ENCODE data around the gene ITPKB.
"Not testable (repeated sequence)": the region's sequence is repeated elsewhere in the genome, so short reads cannot be mapped to it uniquely, and the experiment has no call there.

ITPKB gene

DNA sequence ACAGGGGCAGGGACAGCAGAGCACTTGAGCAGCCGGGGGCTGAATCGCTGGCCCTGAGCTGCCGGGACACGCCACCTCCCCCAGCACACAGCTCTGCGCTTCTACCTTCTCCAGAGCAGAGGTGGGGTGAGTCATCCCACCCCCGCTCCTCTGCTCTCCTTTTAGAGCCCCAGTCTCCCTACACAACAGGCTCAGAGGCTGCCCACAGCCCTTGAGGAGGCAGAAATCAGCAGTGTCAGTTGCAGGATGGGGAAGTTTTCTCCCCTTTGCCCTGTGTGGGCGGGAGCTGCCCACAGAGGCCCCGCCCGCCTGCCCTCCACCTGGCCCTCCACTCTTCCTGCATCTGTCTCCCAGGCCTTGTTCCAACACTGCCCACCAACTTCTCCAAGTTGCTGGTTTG is 95.9 kb downstream of the ITPKB start:
- peak; percentile 89 for DNase-seq (ENCODE audit: low spot score)
- in situ Hi-C loops (cut with MboI; ENCODE audit: low sequenced_read_pairs, unreplicated experiment) = loop anchor here (25.0 kb wide), 1 partner anchor 794 kb away; no protein-coding TSS in a partner anchor

DNA sequence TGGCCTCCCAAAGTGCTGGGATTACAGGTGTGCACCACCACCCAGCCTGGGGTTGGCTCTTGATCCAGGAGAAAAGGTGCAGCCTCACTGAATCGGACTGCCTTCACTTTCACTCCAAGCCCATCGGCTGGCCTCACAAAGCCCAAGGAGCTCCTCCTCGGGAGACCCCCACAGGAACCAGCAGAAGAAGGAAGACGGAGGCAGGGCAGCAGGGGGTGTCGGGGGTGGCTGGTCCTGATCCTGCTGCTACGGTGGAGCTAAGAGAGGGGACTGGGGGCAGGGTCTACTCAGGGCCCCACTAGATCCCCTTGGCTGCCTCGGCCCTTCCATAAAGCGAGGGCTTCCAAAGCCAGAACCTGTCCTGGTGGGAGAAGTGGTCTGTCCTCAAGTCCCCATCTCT is 96.7 kb downstream of the ITPKB start:
- no peak for DNase-seq (ENCODE audit: low spot score)
- TF ChIP-seq, protein P1, sequence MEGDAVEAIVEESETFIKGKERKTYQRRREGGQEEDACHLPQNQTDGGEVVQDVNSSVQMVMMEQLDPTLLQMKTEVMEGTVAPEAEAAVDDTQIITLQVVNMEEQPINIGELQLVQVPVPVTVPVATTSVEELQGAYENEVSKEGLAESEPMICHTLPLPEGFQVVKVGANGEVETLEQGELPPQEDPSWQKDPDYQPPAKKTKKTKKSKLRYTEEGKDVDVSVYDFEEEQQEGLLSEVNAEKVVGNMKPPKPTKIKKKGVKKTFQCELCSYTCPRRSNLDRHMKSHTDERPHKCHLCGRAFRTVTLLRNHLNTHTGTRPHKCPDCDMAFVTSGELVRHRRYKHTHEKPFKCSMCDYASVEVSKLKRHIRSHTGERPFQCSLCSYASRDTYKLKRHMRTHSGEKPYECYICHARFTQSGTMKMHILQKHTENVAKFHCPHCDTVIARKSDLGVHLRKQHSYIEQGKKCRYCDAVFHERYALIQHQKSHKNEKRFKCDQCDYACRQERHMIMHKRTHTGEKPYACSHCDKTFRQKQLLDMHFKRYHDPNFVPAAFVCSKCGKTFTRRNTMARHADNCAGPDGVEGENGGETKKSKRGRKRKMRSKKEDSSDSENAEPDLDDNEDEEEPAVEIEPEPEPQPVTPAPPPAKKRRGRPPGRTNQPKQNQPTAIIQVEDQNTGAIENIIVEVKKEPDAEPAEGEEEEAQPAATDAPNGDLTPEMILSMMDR (IDR thresholded peaks at IDR 0.05; ENCODE audit: borderline replicate concordance, control extremely low read depth, extremely low read depth, insufficient read depth, missing control alignments) = no peak
- in situ Hi-C loops (cut with MboI; ENCODE audit: low sequenced_read_pairs, unreplicated experiment) = loop anchor here (25.0 kb wide), 1 partner anchor 795 kb away; no protein-coding TSS in a partner anchor

More for the DNA sequence above, 95.9 kb downstream of the ITPKB start:
- TF ChIP-seq, protein P1 (IDR thresholded peaks at IDR 0.05; ENCODE audit: borderline replicate concordance, control extremely low read depth, extremely low read depth, insufficient read depth, missing control alignments) = no peak

DNA sequence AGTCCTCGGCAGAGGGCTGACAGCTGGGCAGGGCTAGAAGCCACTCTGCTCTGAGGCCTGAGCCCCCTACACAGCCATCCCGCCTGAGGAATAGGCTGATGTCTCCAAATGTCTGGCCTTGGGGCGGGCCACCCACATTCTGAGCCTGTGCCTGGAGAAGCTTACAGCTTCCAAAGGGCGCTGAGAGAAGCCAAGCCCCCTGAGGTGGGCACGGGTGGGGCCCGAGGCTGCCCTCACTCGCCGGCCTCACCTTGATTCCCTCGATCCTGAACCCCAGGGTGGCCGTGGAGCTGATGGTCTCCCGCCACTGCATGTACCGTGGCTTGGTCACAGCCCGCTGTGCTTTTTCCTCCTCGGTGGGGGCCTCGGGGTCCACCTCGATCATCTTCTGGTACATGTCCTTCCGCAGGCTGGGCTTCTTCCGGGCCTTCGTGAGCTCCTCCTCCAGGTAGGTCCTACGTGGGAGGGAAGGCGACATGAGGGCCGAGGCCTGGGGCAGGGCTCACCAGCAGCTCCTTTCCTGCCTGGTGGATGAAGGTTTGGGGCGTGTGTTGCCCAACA is 97.3 kb downstream of the ITPKB start:
- TF ChIP-seq, protein P1 (IDR thresholded peaks at IDR 0.05; ENCODE audit: borderline replicate concordance, control extremely low read depth, extremely low read depth, insufficient read depth, missing control alignments) = no peak
- in situ Hi-C loops (cut with MboI; ENCODE audit: low sequenced_read_pairs, unreplicated experiment) = loop anchor here (25.0 kb wide), 1 partner anchor 796 kb away; no protein-coding TSS in a partner anchor
- no peak for DNase-seq (ENCODE audit: low spot score)

DNA sequence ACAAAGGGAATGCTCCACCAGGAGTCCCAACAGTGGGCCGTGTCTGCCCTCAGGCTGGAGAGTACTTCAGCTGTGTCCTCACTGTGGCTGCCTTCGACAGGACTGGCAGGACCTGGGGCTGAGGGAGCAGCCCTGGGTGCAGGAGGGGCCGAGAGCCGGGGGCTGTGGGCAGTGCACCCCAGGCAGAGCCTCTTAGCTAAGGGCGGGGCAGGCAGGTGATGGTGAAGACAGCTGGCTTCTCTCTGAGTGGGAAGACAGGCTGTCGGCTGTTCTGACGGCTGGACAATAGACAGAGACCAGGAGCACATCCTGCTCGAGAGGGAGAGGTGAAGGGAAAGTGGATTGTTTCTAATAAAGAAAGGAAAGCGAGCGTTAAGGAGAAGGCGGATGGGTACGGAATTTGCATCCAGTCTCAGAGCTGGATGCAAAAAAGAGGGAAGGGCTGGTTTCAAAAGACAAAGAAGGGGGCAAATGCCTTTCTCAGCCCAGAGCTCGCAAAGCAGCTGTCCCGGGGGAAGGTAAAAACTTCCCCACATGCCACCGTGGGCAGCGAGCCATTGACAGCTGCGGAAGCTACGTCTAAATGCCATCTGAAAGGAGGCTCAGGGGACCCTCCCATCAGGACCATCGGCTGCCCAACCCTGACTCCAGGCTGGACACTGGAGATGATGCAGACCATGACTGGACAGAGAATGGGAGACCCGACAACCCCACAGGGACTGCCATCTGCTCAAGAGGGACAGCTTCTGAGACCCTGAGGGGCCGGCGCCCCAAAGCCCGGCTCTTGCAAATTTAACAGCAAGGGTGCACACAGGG is 98.6 kb downstream of the ITPKB start:
- TF ChIP-seq, protein P1 (IDR thresholded peaks at IDR 0.05; ENCODE audit: borderline replicate concordance, control extremely low read depth, extremely low read depth, insufficient read depth, missing control alignments) = no peak
- in situ Hi-C loops (cut with MboI; ENCODE audit: low sequenced_read_pairs, unreplicated experiment) = loop anchor here (25.0 kb wide), 1 partner anchor 797 kb away; no protein-coding TSS in a partner anchor
- DNase-seq (ENCODE audit: low spot score) = no peak

DNA sequence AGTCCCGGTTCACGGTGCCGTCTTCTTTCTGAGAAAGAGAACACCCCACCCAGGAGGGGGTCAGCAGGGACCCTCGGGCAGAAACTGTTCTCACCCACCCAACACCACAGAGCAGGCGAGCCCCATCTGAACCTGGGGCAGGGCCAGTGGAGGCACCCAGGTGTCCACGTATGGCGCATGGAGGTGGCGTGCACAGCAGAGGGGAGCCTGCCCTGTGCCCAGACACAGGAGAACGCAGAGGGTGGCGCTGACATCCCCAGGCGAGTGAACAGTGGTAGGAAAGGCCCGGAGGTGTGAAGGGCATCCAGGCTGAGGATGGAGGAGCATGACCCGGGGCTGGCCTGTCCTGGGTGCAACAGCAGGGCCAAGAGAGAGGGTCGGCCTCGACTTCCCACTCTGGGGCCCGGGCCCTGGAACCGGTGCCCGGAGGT is 99.4 kb downstream of the ITPKB start:
- in situ Hi-C loops (cut with MboI; ENCODE audit: low sequenced_read_pairs, unreplicated experiment) = loop anchor here (5.0 to 25.0 kb wide), 2 partner anchors 188 to 798 kb away; no protein-coding TSS in a partner anchor
- TF ChIP-seq, protein P1 (IDR thresholded peaks at IDR 0.05; ENCODE audit: borderline replicate concordance, control extremely low read depth, extremely low read depth, insufficient read depth, missing control alignments) = no peak
- no peak for DNase-seq (ENCODE audit: low spot score)

DNA sequence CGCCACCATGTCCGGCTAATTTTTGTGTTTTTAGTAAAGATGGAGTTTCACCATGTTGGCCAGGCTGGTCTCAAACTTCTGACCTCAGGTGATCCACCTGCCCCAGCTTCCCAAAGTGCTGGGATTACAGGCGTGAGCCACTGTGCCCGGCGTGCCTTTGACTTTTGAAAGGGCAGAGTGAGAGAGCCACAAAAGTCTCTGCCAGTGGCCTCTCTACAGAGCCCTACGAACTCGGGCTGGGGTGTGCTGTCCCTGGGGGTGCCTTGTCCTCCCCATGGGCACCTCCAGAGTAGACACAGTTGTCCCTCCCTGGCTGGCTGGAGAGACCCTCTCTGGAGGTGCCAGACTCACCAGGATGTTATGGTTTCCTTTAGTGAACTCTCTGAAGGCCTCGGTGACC is 99.9 kb downstream of the ITPKB start:
- not testable (repeated sequence) for DNase-seq (ENCODE audit: low spot score)
- in situ Hi-C loops (cut with MboI; ENCODE audit: low sequenced_read_pairs, unreplicated experiment) = loop anchor here (5.0 to 25.0 kb wide), 2 partner anchors 188 to 798 kb away; no protein-coding TSS in a partner anchor

DNA sequence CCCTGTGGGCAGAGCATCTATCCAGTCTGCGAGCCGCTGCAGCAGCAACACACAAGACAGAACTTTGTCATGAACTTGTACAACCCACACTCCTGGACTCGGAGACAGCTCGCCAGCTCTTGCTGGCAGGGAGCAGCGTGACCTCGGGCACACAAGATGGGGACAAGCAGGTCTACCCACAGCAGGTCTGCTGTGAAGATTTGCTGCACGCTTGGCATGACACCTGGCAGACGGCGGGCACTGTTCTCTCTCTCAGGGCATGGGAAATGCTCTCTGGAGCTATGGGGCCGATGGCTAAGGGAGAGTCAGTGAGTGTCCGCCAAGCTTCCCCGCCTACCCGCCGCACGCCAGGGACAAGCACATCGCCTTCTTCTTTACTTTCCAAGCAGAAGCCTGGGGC is 100.5 kb downstream of the ITPKB start:
- no peak for DNase-seq (ENCODE audit: low spot score)
- TF ChIP-seq, protein P1 (IDR thresholded peaks at IDR 0.05; ENCODE audit: borderline replicate concordance, control extremely low read depth, extremely low read depth, insufficient read depth, missing control alignments) = no peak
- in situ Hi-C loops (cut with MboI; ENCODE audit: low sequenced_read_pairs, unreplicated experiment) = loop anchor here (5.0 to 25.0 kb wide), 2 partner anchors 189 to 799 kb away; no protein-coding TSS in a partner anchor
